HL-60 (cell line): Measurements from ENCODE around the gene SERTM1.

Source experiments
- GABPA ChIP-seq: IDR thresholded peaks from 2 replicates; pipeline ENCODE4 v1.6.1; 2012; ENCODE audit warnings: low read depth
- POLR2AphosphoS5 ChIP-seq: IDR thresholded peaks from 2 replicates; pipeline ENCODE4 v1.6.1; 2012; ENCODE audit warnings: low read depth
- TF ChIP-seq, protein P1 (sequence below): IDR thresholded peaks from one replicate; pipeline ENCODE4 v1.5.1; 2011; ENCODE audit warnings: low read length, control low read depth, inconsistent platforms; ENCODE audit not compliant: insufficient read depth
- TF ChIP-seq, protein P2 (sequence below): IDR thresholded peaks from 2 replicates; pipeline ENCODE4 v1.6.1; 2012; ENCODE audit warnings: low read depth; ENCODE audit not compliant: insufficient replicate concordance

DNA sequence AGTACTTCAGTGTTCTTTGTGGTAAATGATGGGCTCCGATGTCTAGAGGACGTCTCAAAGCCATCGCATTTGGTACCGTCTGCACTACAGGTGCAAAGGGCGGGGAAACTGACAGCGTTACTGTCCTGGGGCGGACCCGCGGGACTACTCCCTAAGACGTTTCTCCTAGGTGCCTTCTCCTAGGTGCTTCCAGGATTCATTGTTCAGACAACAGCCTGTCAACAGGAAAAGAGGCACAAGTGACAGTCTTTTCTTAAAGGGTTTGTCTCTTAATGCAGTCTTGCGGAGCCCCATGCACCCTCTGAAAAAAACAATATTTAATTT lies 1.4 kb downstream of the SERTM1 start:
- TF ChIP-seq, protein P1, sequence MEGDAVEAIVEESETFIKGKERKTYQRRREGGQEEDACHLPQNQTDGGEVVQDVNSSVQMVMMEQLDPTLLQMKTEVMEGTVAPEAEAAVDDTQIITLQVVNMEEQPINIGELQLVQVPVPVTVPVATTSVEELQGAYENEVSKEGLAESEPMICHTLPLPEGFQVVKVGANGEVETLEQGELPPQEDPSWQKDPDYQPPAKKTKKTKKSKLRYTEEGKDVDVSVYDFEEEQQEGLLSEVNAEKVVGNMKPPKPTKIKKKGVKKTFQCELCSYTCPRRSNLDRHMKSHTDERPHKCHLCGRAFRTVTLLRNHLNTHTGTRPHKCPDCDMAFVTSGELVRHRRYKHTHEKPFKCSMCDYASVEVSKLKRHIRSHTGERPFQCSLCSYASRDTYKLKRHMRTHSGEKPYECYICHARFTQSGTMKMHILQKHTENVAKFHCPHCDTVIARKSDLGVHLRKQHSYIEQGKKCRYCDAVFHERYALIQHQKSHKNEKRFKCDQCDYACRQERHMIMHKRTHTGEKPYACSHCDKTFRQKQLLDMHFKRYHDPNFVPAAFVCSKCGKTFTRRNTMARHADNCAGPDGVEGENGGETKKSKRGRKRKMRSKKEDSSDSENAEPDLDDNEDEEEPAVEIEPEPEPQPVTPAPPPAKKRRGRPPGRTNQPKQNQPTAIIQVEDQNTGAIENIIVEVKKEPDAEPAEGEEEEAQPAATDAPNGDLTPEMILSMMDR, result no peak
- TF ChIP-seq POLR2AphosphoS5 (no peak), GABPA (no peak)
- TF ChIP-seq, protein P2, sequence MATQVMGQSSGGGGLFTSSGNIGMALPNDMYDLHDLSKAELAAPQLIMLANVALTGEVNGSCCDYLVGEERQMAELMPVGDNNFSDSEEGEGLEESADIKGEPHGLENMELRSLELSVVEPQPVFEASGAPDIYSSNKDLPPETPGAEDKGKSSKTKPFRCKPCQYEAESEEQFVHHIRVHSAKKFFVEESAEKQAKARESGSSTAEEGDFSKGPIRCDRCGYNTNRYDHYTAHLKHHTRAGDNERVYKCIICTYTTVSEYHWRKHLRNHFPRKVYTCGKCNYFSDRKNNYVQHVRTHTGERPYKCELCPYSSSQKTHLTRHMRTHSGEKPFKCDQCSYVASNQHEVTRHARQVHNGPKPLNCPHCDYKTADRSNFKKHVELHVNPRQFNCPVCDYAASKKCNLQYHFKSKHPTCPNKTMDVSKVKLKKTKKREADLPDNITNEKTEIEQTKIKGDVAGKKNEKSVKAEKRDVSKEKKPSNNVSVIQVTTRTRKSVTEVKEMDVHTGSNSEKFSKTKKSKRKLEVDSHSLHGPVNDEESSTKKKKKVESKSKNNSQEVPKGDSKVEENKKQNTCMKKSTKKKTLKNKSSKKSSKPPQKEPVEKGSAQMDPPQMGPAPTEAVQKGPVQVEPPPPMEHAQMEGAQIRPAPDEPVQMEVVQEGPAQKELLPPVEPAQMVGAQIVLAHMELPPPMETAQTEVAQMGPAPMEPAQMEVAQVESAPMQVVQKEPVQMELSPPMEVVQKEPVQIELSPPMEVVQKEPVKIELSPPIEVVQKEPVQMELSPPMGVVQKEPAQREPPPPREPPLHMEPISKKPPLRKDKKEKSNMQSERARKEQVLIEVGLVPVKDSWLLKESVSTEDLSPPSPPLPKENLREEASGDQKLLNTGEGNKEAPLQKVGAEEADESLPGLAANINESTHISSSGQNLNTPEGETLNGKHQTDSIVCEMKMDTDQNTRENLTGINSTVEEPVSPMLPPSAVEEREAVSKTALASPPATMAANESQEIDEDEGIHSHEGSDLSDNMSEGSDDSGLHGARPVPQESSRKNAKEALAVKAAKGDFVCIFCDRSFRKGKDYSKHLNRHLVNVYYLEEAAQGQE, result no peak
